ENCODE measurements around the gene ADARB2. TPM values are rescaled to one million over a fixed set of nuclear protein-coding genes. Genes with fewer than 3 reads are reported as not detected.

ADARB2 gene
- total RNA-seq, result 35.0 and 38.7 TPM in 2 replicates
- long read RNA-seq, partial matches to known transcripts, result 5 of 93 reads
- long read RNA-seq, other reads (novel, unspliced or antisense), result 88 of 93 reads

- H3K4me1 Mint-ChIP-seq (ENCODE audit: unreplicated experiment), result peaks cover 25% of the 10 kb centered on the region
- peak within 1 kb of the TSS; percentile 90 for H3K4me3 Mint-ChIP-seq (ENCODE audit: unreplicated experiment)
- DNase-seq (ENCODE audit: extremely low spot score, unreplicated experiment), result peak; percentile 87
- peaks cover 67% of the 10 kb centered on the region for H3K27me3 Mint-ChIP-seq (ENCODE audit: unreplicated experiment)
- no peaks in the 10 kb centered on the region for H3K9me3 Mint-ChIP-seq (ENCODE audit: unreplicated experiment)
- H3K27ac Mint-ChIP-seq (ENCODE audit: unreplicated experiment), result no peak within 1 kb of the TSS
- no peaks in the 10 kb centered on the region for H3K36me3 Mint-ChIP-seq (ENCODE audit: unreplicated experiment)
- TF ChIP-seq CTCF (IDR thresholded peaks at IDR 0.05), result no peak
Observed at GRCh38 chr10:1737222-1738061, at the start of gene ADARB2. ADARB2 (minus strand) TSS chr10:1737525.

GRCh38 chr10:1785835-1786234, 48.5 kb upstream of the ADARB2 start:
- Mint-ChIP-seq H3K4me1 (ENCODE audit: unreplicated experiment) (no peaks in the 10 kb centered on the region), H3K4me3 (ENCODE audit: unreplicated experiment) (no peak overlapping the region)

GRCh38 chr10:1782841-1783240, 45.5 kb upstream of the ADARB2 start:
- H3K27me3 Mint-ChIP-seq (ENCODE audit: unreplicated experiment), result peaks cover 31% of the 10 kb centered on the region
- H3K27ac Mint-ChIP-seq (ENCODE audit: unreplicated experiment), result no peak overlapping the region
- H3K36me3 Mint-ChIP-seq (ENCODE audit: unreplicated experiment), result no peaks in the 10 kb centered on the region
- no peak for TF ChIP-seq CTCF (IDR thresholded peaks at IDR 0.05)
- H3K9me3 Mint-ChIP-seq (ENCODE audit: unreplicated experiment), result no peaks in the 10 kb centered on the region
- no peak for DNase-seq (ENCODE audit: extremely low spot score, unreplicated experiment)
- no peaks in the 10 kb centered on the region for H3K4me1 Mint-ChIP-seq (ENCODE audit: unreplicated experiment)
- H3K4me3 Mint-ChIP-seq (ENCODE audit: unreplicated experiment), result no peak overlapping the region

More at GRCh38 chr10:1785835-1786234, 48.5 kb upstream of the ADARB2 start:
- H3K27ac Mint-ChIP-seq (ENCODE audit: unreplicated experiment), result no peak overlapping the region
- H3K27me3 Mint-ChIP-seq (ENCODE audit: unreplicated experiment), result peaks cover 37% of the 10 kb centered on the region
- no peak for TF ChIP-seq CTCF (IDR thresholded peaks at IDR 0.05)
- no peak for DNase-seq (ENCODE audit: extremely low spot score, unreplicated experiment)
- no peaks in the 10 kb centered on the region for H3K9me3 Mint-ChIP-seq (ENCODE audit: unreplicated experiment)
- no peaks in the 10 kb centered on the region for H3K36me3 Mint-ChIP-seq (ENCODE audit: unreplicated experiment)

GRCh38 chr10:1779796-1780195, 42.5 kb upstream of the ADARB2 start:
- no peaks in the 10 kb centered on the region for H3K36me3 Mint-ChIP-seq (ENCODE audit: unreplicated experiment)
- no peak for DNase-seq (ENCODE audit: extremely low spot score, unreplicated experiment)
- no peak for TF ChIP-seq CTCF (IDR thresholded peaks at IDR 0.05)
- H3K27me3 Mint-ChIP-seq (ENCODE audit: unreplicated experiment), result peaks cover 17% of the 10 kb centered on the region
- no peaks in the 10 kb centered on the region for H3K9me3 Mint-ChIP-seq (ENCODE audit: unreplicated experiment)
- no peaks in the 10 kb centered on the region for H3K4me1 Mint-ChIP-seq (ENCODE audit: unreplicated experiment)
- no peak overlapping the region for H3K4me3 Mint-ChIP-seq (ENCODE audit: unreplicated experiment)
- no peak overlapping the region for H3K27ac Mint-ChIP-seq (ENCODE audit: unreplicated experiment)

GRCh38 chr10:1778375-1778969, 41.1 kb upstream of the ADARB2 start:
- DNase-seq (ENCODE audit: extremely low spot score, unreplicated experiment), result no peak
- no peak for TF ChIP-seq CTCF (IDR thresholded peaks at IDR 0.05)
- H3K4me3 Mint-ChIP-seq (ENCODE audit: unreplicated experiment), result no peak overlapping the region

More at GRCh38 chr10:1778375-1778969, 41.1 kb upstream of the ADARB2 start:
- no peaks in the 10 kb centered on the region for H3K4me1 Mint-ChIP-seq (ENCODE audit: unreplicated experiment)
- no peak overlapping the region for H3K27ac Mint-ChIP-seq (ENCODE audit: unreplicated experiment)
- no peaks in the 10 kb centered on the region for H3K9me3 Mint-ChIP-seq (ENCODE audit: unreplicated experiment)
- no peaks in the 10 kb centered on the region for H3K36me3 Mint-ChIP-seq (ENCODE audit: unreplicated experiment)
- H3K27me3 Mint-ChIP-seq (ENCODE audit: unreplicated experiment), result peaks cover 11% of the 10 kb centered on the region
